SK-N-SH (cell line): Measurements from ENCODE around the gene CCDC74A. TPM values are rescaled to one million over a fixed set of nuclear protein-coding genes. Genes with fewer than 3 reads are reported as not detected.
"Not testable (repeated sequence)": the region's sequence is repeated elsewhere in the genome, so short reads cannot be mapped to it uniquely, and the experiment has no call there.

ENCODE experiments used
- CTCF ChIA-PET: fragments of 300-600, 350-600 bp; formaldehyde crosslinking; extraction: SDS; loops from one replicate; lab custom pipeline; 2021; lab: Yijun Ruan, JAX
- POLR2A ChIA-PET: fragments of 350-600 bp; sonication (Branson Sonifier 250); formaldehyde crosslinking; extraction: SDS; loops from one replicate; lab custom pipeline; 2020; ENCODE audit warnings: antibody characterized with exemption, inconsistent platforms; lab: Yijun Ruan, JAX
- DNase-seq: peaks from one replicate; pipeline ENCODE4 v3.0.0; 2012
- H2AFZ ChIP-seq: fragments of 200-600 bp; sonication (generic); 2 replicates; pipeline ENCODE4 v1.8.1; 2016; ENCODE audit warnings: antibody characterized with exemption, mild to moderate bottlenecking, low read depth
- H3F3A ChIP-seq: fragments of 200-600 bp; sonication (generic); replicated peaks from 2 replicates; pipeline ENCODE3; 2016; ENCODE audit warnings: antibody characterized with exemption, mild to moderate bottlenecking; ENCODE audit not compliant: insufficient read depth
- H3K27ac ChIP-seq, 2 experiments: fragments of 200-500 bp in 1 of 2; fragments of 200-600 bp in 1 of 2; sonication (Bioruptor generic) in 1 of 2; sonication (generic), shearing (Covaris generic) in 1 of 2; 2 replicates each; pipeline versions ENCODE4 v1.5.1 to v1.6.1; 2014 to 2016; ENCODE audit warnings: low read depth in 2 of 2, inconsistent platforms in 1 of 2, low read length in 1 of 2, mild to moderate bottlenecking in 1 of 2, mixed read lengths in 1 of 2
- H3K27me3 ChIP-seq: fragments of 200-600 bp; sonication (generic), shearing (Covaris generic); 2 replicates; pipeline ENCODE4 v1.6.1; 2016; ENCODE audit warnings: mixed run types; ENCODE audit not compliant: insufficient read depth
- H3K36me3 ChIP-seq, 2 experiments: fragments of 200-500 bp in 1 of 2; fragments of 200-600 bp in 1 of 2; sonication (Bioruptor generic) in 1 of 2; sonication (generic) in 1 of 2; replicated peaks in 1 of 2; 2 replicates each; pipeline versions ENCODE3 to v1.5.1; 2014 to 2016; ENCODE audit warnings: low read length in 1 of 2, mild to moderate bottlenecking in 1 of 2; ENCODE audit not compliant: insufficient read depth in 2 of 2, control insufficient read depth in 1 of 2
- H3K4me1 ChIP-seq, 2 experiments: fragments of 200-500 bp in 1 of 2; fragments of 200-600 bp in 1 of 2; sonication (Bioruptor generic) in 1 of 2; sonication (generic), shearing (Covaris generic) in 1 of 2; 2 replicates each; pipeline versions ENCODE4 v1.5.1 to v1.6.1; 2014 to 2016; ENCODE audit warnings: low read depth in 1 of 2, low read length in 1 of 2, mixed run types in 1 of 2; ENCODE audit not compliant: insufficient read depth in 2 of 2, control insufficient read depth in 1 of 2
- H3K4me2 ChIP-seq: fragments of 200-600 bp; sonication (generic), shearing (Covaris generic); 2 replicates; pipeline ENCODE4 v1.6.1; 2017; ENCODE audit warnings: mixed run types
- H3K4me3 ChIP-seq, 2 experiments: fragments of 200-500 bp in 1 of 2; fragments of 200-600 bp in 1 of 2; sonication (Bioruptor generic) in 1 of 2; sonication (generic), shearing (Covaris generic) in 1 of 2; 2 replicates each; pipeline versions ENCODE4 v1.5.1 to v1.8.1; 2014 to 2016; ENCODE audit warnings: low read depth in 2 of 2, inconsistent platforms in 1 of 2, low read length in 1 of 2, mild to moderate bottlenecking in 1 of 2, mixed read lengths in 1 of 2, moderate library complexity in 1 of 2
- H3K79me2 ChIP-seq: fragments of 200-600 bp; sonication (generic); 2 replicates; pipeline ENCODE4 v1.8.1; 2017; ENCODE audit warnings: mild to moderate bottlenecking; ENCODE audit not compliant: insufficient read depth
- H3K9ac ChIP-seq: fragments of 200-600 bp; sonication (generic); 2 replicates; pipeline ENCODE4 v1.6.1; 2017; ENCODE audit warnings: mixed run types
- H3K9me2 ChIP-seq: fragments of 200-600 bp; sonication (generic); 2 replicates; pipeline ENCODE4 v1.6.1; 2017; ENCODE audit warnings: mixed run types
- H3K9me3 ChIP-seq: fragments of 200-600 bp; sonication (generic); 2 replicates; pipeline ENCODE4 v1.6.1; 2017; ENCODE audit warnings: mixed run types, mild to moderate bottlenecking, moderate library complexity
- H4K20me1 ChIP-seq: fragments of 200-600 bp; sonication (generic); 2 replicates; pipeline ENCODE4 v1.6.1; 2017; ENCODE audit warnings: mild to moderate bottlenecking, mixed run types; ENCODE audit not compliant: insufficient read depth
- PBX3 ChIP-seq: IDR thresholded peaks from 2 replicates; pipeline ENCODE4; 2012
- WGBS: methylation state at CpG from one replicate; pipeline ENCODE4 v1.1.6; 2017; ENCODE audit warnings: low lambda C conversion rate; 5-methylcytosine and 5-hydroxymethylcytosine counted together
- polyA plus RNA-seq, 3 experiments: library from polyadenylated mRNA; depleted of rRNA; stranded (reverse); fragments of >200 nt; gene quantifications; 2 replicates each; pipeline ENCODE4 v1.2.3, GENCODE V29; 2012

Gene CCDC74A
- 16.6 and 21.3 TPM in 2 replicates for polyA plus RNA-seq (2012; rRNA removed)
- polyA plus RNA-seq (2012; cell fraction: cytosol; rRNA removed) = 9.8 and 12.4 TPM in 2 replicates
- polyA plus RNA-seq (2012; cell fraction: nucleus; rRNA removed) = 71.8 and 105 TPM in 2 replicates

DNA sequence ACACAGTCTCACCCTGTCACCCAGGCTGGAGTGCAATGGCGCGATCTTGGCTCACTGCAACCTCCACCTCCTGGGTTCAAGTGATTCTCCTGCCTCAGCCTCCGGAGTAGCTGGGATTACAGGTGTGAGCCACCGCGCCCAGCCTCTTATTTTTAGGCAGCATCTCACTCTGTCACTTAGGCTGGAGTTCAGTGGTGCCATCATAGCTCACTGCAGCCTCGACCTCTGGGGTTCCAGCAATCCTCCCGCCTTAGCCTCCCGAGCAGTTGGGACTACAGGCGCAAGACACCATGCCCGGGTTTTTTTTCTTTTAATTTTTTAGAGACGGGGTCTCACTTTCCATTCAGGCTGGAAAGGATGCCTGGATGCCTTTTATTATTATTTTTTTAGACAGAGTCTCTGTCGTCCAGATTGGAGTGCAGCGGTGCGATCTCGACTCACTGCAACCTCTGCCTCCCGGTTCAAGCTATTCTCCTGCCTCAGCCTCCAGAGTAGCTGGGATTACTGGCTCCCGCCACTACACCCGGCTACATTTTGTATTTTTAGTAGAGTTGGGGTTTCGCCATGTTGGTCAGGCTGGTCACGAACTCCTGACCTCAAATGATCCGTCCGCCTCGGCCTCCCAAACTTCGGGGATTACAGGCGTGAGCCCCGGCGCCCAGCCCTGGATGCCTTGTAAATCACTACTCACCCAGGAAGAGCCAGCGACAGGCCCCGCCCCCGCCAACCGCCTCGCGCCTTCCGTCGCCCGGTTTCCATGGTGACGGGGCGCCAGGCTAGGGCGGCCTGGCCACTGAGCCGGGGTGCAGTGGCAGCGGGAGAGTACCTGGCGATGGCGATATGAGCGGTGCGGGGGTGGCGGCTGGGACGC lies at the start of gene CCDC74A:
CCDC74A (plus strand) TSS at position 758 of the 871 bp plus-strand sequence; CDS start at position 841, 83 bp downstream.
- H3K27ac ChIP-seq, H3K4me1 ChIP-seq, H3K36me3 ChIP-seq, H3F3A ChIP-seq, H3K9me2 ChIP-seq, H4K20me1 ChIP-seq, H3K79me2 ChIP-seq, DNase-seq, H3K27me3 ChIP-seq, POLR2A ChIA-PET, H3K9me3 ChIP-seq: not testable (repeated sequence)
- peak within 1 kb of the TSS; percentile 75 for H2AFZ ChIP-seq
- peak within 1 kb of the TSS; percentile 25; the same call in 1 of the 2 replicates for H3K9ac ChIP-seq
- CTCF ChIA-PET = interaction anchor here (2.1 kb wide), 1 partner anchor 35 kb away, joined by 8 read pairs; the partner anchor contains the start of gene MZT2A
- H3K4me3 ChIP-seq = peak within 1 kb of the TSS; percentile 34 to 51
- 41% methylated on average over 26 of the region's 47 CpGs for WGBS
- TF ChIP-seq PBX3 = peak; percentile 43; the same call in 1 of the 2 replicates
- peak within 1 kb of the TSS; percentile 66 for H3K4me2 ChIP-seq

GRCh38 chr2:131478074-131478849 lies 49.4 kb upstream of the CCDC74A start:
- CTCF ChIA-PET, DNase-seq: not testable (repeated sequence)

DNA sequence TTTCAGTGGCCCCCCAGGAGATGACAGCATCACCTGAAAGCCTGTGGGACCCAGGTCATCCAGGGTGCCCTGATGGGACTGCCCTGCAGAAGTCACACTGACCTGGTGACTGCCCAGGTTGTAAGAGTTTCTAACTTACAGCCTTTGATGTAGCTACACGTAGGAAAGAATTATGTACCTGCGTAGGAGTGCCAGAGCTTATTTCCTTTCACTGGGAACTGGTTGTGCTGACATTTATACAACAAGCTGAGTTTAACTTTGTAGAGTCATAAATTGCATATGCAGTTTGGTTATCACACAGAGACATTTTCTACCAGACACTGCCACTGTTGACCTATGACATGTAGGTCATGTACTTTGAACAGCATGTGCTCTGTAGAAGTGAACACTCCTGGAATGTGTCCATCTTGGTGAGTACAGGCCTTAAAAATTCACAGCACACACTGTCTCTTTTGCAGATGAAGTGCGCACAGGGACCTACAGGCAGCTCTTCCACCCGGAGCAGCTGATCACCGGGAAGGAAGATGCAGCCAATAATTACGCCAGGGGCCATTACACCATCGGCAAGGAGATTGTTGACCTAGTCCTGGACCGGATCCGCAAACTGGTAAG lies 48.7 kb upstream of the CCDC74A start:
- H3K79me2 ChIP-seq, H3K27ac ChIP-seq, H3F3A ChIP-seq, H3K9me3 ChIP-seq, CTCF ChIA-PET, H3K9me2 ChIP-seq, POLR2A ChIA-PET, H3K4me3 ChIP-seq, H3K27me3 ChIP-seq, H3K36me3 ChIP-seq, H3K9ac ChIP-seq, H3K4me2 ChIP-seq, DNase-seq, H2AFZ ChIP-seq, H4K20me1 ChIP-seq, H3K4me1 ChIP-seq: not testable (repeated sequence)
- WGBS = 100% methylated on average over 6 of the region's 9 CpGs

More at GRCh38 chr2:131478074-131478849, 49.4 kb upstream of the CCDC74A start:
- H3F3A ChIP-seq, H3K9me3 ChIP-seq, H3K9ac ChIP-seq, H3K27me3 ChIP-seq, H4K20me1 ChIP-seq, POLR2A ChIA-PET, H3K4me1 ChIP-seq, H3K4me3 ChIP-seq, H3K36me3 ChIP-seq, H3K27ac ChIP-seq, H3K4me2 ChIP-seq, H3K9me2 ChIP-seq, H3K79me2 ChIP-seq, H2AFZ ChIP-seq: not testable (repeated sequence)
- WGBS = 91% methylated on average over 9 of the region's 18 CpGs

DNA sequence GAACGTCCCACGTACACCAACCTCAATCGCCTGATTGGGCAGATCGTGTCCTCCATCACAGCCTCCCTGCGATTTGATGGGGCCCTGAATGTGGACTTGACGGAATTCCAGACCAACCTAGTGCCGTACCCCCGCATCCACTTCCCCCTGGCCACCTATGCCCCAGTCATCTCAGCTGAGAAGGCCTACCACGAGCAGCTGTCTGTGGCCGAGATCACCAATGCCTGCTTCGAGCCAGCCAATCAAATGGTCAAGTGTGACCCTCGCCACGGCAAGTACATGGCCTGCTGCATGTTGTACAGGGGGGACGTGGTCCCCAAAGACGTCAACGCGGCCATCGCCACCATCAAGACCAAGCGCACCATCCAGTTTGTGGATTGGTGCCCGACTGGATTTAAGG lies 47.3 kb upstream of the CCDC74A start:
- WGBS = 100% methylated on average over 4 of the region's 20 CpGs
- POLR2A ChIA-PET = not testable (repeated sequence)

GRCh38 chr2:131482506-131483155 lies 45.1 kb upstream of the CCDC74A start:
- H3K36me3 ChIP-seq, DNase-seq, H3K27ac ChIP-seq, H3K4me3 ChIP-seq, H3K4me2 ChIP-seq, H3K9ac ChIP-seq, CTCF ChIA-PET, H4K20me1 ChIP-seq, H3K27me3 ChIP-seq, H3F3A ChIP-seq, H3K4me1 ChIP-seq, POLR2A ChIA-PET, H2AFZ ChIP-seq, H3K9me3 ChIP-seq, H3K79me2 ChIP-seq, H3K9me2 ChIP-seq: not testable (repeated sequence)
- WGBS = 94% methylated on average over 19 of the region's 19 CpGs

More for the DNA sequence above, 47.3 kb upstream of the CCDC74A start:
- H3K9me2 ChIP-seq, DNase-seq, H3K4me3 ChIP-seq, H3K27me3 ChIP-seq, H3K36me3 ChIP-seq, H3K4me2 ChIP-seq, H3K79me2 ChIP-seq, H2AFZ ChIP-seq, H3K4me1 ChIP-seq, H4K20me1 ChIP-seq, H3K27ac ChIP-seq, H3K9ac ChIP-seq, H3K9me3 ChIP-seq, H3F3A ChIP-seq, CTCF ChIA-PET: not testable (repeated sequence)
